ENCODE results near the gene FAM83G. TPM values are rescaled to one million over a fixed set of nuclear protein-coding genes. Genes with fewer than 3 reads are reported as not detected.

FAM83G gene
- total RNA-seq, 1 donor from 2014 or later: 2.2 TPM

GRCh38 chr17:18976201-18976600 lies 28.4 kb downstream of the FAM83G start:
- Histone ChIP-seq H3K4me1 (no peaks in the 10 kb centered on the region), H3K27ac (replicated peaks) (no peak overlapping the region), H3K27me3 (ENCODE audit: low read depth) (no peaks in the 10 kb centered on the region), H3K9me3 (replicated peaks) (no peaks in the 10 kb centered on the region), H3K4me3 (no peak overlapping the region), H3K36me3 (no peaks in the 10 kb centered on the region)
- TF ChIP-seq, protein P1, sequence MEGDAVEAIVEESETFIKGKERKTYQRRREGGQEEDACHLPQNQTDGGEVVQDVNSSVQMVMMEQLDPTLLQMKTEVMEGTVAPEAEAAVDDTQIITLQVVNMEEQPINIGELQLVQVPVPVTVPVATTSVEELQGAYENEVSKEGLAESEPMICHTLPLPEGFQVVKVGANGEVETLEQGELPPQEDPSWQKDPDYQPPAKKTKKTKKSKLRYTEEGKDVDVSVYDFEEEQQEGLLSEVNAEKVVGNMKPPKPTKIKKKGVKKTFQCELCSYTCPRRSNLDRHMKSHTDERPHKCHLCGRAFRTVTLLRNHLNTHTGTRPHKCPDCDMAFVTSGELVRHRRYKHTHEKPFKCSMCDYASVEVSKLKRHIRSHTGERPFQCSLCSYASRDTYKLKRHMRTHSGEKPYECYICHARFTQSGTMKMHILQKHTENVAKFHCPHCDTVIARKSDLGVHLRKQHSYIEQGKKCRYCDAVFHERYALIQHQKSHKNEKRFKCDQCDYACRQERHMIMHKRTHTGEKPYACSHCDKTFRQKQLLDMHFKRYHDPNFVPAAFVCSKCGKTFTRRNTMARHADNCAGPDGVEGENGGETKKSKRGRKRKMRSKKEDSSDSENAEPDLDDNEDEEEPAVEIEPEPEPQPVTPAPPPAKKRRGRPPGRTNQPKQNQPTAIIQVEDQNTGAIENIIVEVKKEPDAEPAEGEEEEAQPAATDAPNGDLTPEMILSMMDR (IDR thresholded peaks at IDR 0.05; ENCODE audit: borderline replicate concordance): no peak
- intact Hi-C loops (cut with micrococcal nuclease): no loop called here
- no peak for DNase-seq

DNA sequence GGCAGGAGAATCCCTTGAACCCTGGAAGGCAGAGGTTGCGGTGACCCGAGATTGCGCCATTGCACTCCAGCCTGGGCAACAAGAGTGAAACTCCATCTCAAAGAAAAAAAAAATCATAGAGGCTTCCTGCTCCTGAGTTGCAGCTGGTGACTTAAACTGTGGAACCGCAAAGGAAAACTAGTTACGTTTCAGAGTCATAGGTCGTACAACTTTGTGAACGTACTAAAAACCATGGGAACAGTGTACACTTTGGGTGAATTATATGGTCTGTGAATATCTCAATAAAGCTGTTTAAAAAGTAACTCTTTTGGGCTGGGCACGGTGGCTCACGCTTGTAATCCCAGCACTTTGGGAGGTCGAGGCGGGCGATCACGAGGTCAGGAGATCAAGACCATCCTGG lies 29.0 kb downstream of the FAM83G start:
- intact Hi-C loops (cut with micrococcal nuclease): no loop called here

GRCh38 chr17:18974407-18975149 lies 30.0 kb downstream of the FAM83G start:
- Histone ChIP-seq H3K9me3 (replicated peaks) (no peaks in the 10 kb centered on the region), H3K4me1 (no peaks in the 10 kb centered on the region), H3K27ac (replicated peaks) (no peak overlapping the region), H3K4me3 (no peak overlapping the region), H3K27me3 (ENCODE audit: low read depth) (no peaks in the 10 kb centered on the region), H3K36me3 (no peaks in the 10 kb centered on the region)
- TF ChIP-seq, protein P1 (IDR thresholded peaks at IDR 0.05; ENCODE audit: borderline replicate concordance): no peak
- no peak for DNase-seq
- intact Hi-C loops (cut with micrococcal nuclease): no loop called here

More for the DNA sequence above, 29.0 kb downstream of the FAM83G start:
- no peak overlapping the region for H3K27ac ChIP-seq (replicated peaks)
- no peaks in the 10 kb centered on the region for H3K36me3 ChIP-seq
- no peaks in the 10 kb centered on the region for H3K4me1 ChIP-seq
- no peaks in the 10 kb centered on the region for H3K27me3 ChIP-seq (ENCODE audit: low read depth)
- DNase-seq: no peak
- H3K4me3 ChIP-seq: no peak overlapping the region
- TF ChIP-seq, protein P1 (IDR thresholded peaks at IDR 0.05; ENCODE audit: borderline replicate concordance): no peak
- H3K9me3 ChIP-seq (replicated peaks): no peaks in the 10 kb centered on the region

GRCh38 chr17:18971801-18972200 lies 32.8 kb downstream of the FAM83G start:
- H3K4me3 ChIP-seq: no peak overlapping the region
- H3K27ac ChIP-seq (replicated peaks): no peak overlapping the region
- no peaks in the 10 kb centered on the region for H3K27me3 ChIP-seq (ENCODE audit: low read depth)
- peaks cover 15% of the 10 kb centered on the region for H3K4me1 ChIP-seq
- TF ChIP-seq, protein P1 (IDR thresholded peaks at IDR 0.05; ENCODE audit: borderline replicate concordance): no peak
- no peaks in the 10 kb centered on the region for H3K9me3 ChIP-seq (replicated peaks)
- no peak for DNase-seq
- no peaks in the 10 kb centered on the region for H3K36me3 ChIP-seq
- intact Hi-C loops (cut with micrococcal nuclease): no loop called here

GRCh38 chr17:18970582-18971480 lies 33.7 kb downstream of the FAM83G start:
- no peak overlapping the region for H3K4me3 ChIP-seq
- intact Hi-C loops (cut with micrococcal nuclease): no loop called here

More at GRCh38 chr17:18970582-18971480, 33.7 kb downstream of the FAM83G start:
- Histone ChIP-seq H3K4me1 (peaks cover 16% of the 10 kb centered on the region), H3K27me3 (ENCODE audit: low read depth) (no peaks in the 10 kb centered on the region), H3K27ac (replicated peaks) (no peak overlapping the region), H3K36me3 (no peaks in the 10 kb centered on the region), H3K9me3 (replicated peaks) (no peaks in the 10 kb centered on the region)
- TF ChIP-seq, protein P1 (IDR thresholded peaks at IDR 0.05; ENCODE audit: borderline replicate concordance): no peak
- no peak for DNase-seq

All from left ventricle myocardium inferior (tissue), 1 donor.